GM12891 (cell line): ENCODE measurements around the gene SPAG7. TPM values are rescaled to one million over a fixed set of nuclear protein-coding genes. Genes with fewer than 3 reads are reported as not detected.
A peak's percentile ranks its signal among the peaks of the same experiment; 100 is the strongest.

Experiments
- DNase-seq: peaks from one replicate; pipeline ENCODE4 v3.0.0; 2011; ENCODE audit warnings: low spot score; ENCODE audit not compliant: insufficient read length
- FAIRE-seq: peaks from 2 replicates; lab custom pipeline; 2011; peaks lifted over from hg19 to GRCh38; lab: Jason Lieb, UNC
- PAX5 ChIP-seq: IDR thresholded peaks from 2 replicates; pipeline ENCODE4 v1.6.1; 2011; ENCODE audit warnings: low read length, moderate library complexity, mild to moderate bottlenecking; ENCODE audit not compliant: insufficient read depth, severe bottlenecking
- POLR2A ChIP-seq: IDR thresholded peaks from 2 replicates; pipeline ENCODE4 v1.6.1; 2011; ENCODE audit warnings: low read depth, low read length, control low read depth
- POLR2AphosphoS5 ChIP-seq: IDR thresholded peaks from 2 replicates; pipeline ENCODE4 v1.6.1; 2011; ENCODE audit warnings: low read depth, low read length, control low read depth
- POU2F2 ChIP-seq: IDR thresholded peaks from 2 replicates; pipeline ENCODE4 v1.6.1; 2011; ENCODE audit warnings: low read depth, mild to moderate bottlenecking, control low read depth, low read length, moderate library complexity
- SPI1 ChIP-seq: IDR thresholded peaks from 2 replicates; pipeline ENCODE4 v1.6.1; 2011; ENCODE audit warnings: low read depth, low read length, control low read depth
- TAF1 ChIP-seq: IDR thresholded peaks from 2 replicates; pipeline ENCODE4 v1.6.1; 2011; ENCODE audit warnings: low read depth, low read length, control low read depth
- polyA plus RNA-seq: library from polyadenylated mRNA; unstranded; fragments of >200 nt; gene quantifications from one replicate; pipeline ENCODE4 v1.2.1, GENCODE V29; 2012; ENCODE audit warnings: low read depth, missing spikeins, inconsistent platforms; ENCODE audit not compliant: missing spikeins

Gene SPAG7
- polyA plus RNA-seq = 95.2 TPM

GRCh38 chr17:4967539-4968485, at the start of gene SPAG7:
Gene SPAG7 (minus strand): TSS chr17:4967817. CDS start chr17:4967804, 13 bp downstream.
- DNase-seq = peak; percentile 96
- peak; percentile 91; the same call in 1 of the 2 replicates for TF ChIP-seq POLR2A
- no peak for TF ChIP-seq SPI1
- no peak for TF ChIP-seq POU2F2
- TF ChIP-seq PAX5 = no peak
- peak; percentile 95 for TF ChIP-seq TAF1
- peak; percentile 88 for TF ChIP-seq POLR2AphosphoS5
- FAIRE-seq = no peak

GRCh38 chr17:5014357-5014756, 46.7 kb upstream of the SPAG7 start:
- FAIRE-seq (no peak), DNase-seq (no peak)
- TF ChIP-seq SPI1 = no peak
- no peak for TF ChIP-seq POU2F2
- no peak for TF ChIP-seq POLR2A
- TF ChIP-seq PAX5 = no peak
- TF ChIP-seq TAF1 = no peak
- no peak for TF ChIP-seq POLR2AphosphoS5

- peak; percentile 85 for FAIRE-seq
- DNase-seq = peak; percentile 61
- TF ChIP-seq POLR2A (no peak), POU2F2 (peak; percentile 60; the same call in 1 of the 2 replicates)
Observed at GRCh38 chr17:5011928-5012327, 44.3 kb upstream of the SPAG7 start.

GRCh38 chr17:5003214-5003867, 35.7 kb upstream of the SPAG7 start:
- DNase-seq (no peak), FAIRE-seq (no peak)
- TF ChIP-seq POLR2AphosphoS5 (no peak), SPI1 (no peak), POU2F2 (no peak), TAF1 (no peak), PAX5 (no peak), POLR2A (no peak)

- TF ChIP-seq SPI1 (no peak), POLR2AphosphoS5 (no peak), POU2F2 (no peak), TAF1 (no peak), PAX5 (no peak), POLR2A (no peak)
- DNase-seq = no peak
- no peak for FAIRE-seq
Observed at GRCh38 chr17:5002121-5002788, 34.6 kb upstream of the SPAG7 start.

- FAIRE-seq (no peak), DNase-seq (no peak)
- TF ChIP-seq POU2F2 = no peak
- TF ChIP-seq TAF1 = no peak
Observed at GRCh38 chr17:5000237-5000639, 32.6 kb upstream of the SPAG7 start.

- DNase-seq = no peak
- FAIRE-seq = peak; percentile 62
- TF ChIP-seq PAX5 (no peak), POU2F2 (no peak), POLR2A (no peak), POLR2AphosphoS5 (no peak), TAF1 (no peak), SPI1 (no peak)
Observed at GRCh38 chr17:4999430-5000093, 31.9 kb upstream of the SPAG7 start.

- peak; percentile 78 for FAIRE-seq
- TF ChIP-seq PAX5 = no peak
- TF ChIP-seq POU2F2 = peak; percentile 66; the same call in 1 of the 2 replicates
Observed at GRCh38 chr17:4998732-4999429, 31.3 kb upstream of the SPAG7 start.

GRCh38 chr17:4998027-4998731, 30.6 kb upstream of the SPAG7 start:
- TF ChIP-seq POU2F2 (no peak), POLR2AphosphoS5 (no peak), POLR2A (no peak), SPI1 (no peak), TAF1 (no peak), PAX5 (no peak)
- DNase-seq = peak; percentile 62
- FAIRE-seq = peak; percentile 71

More at GRCh38 chr17:4998732-4999429, 31.3 kb upstream of the SPAG7 start:
- DNase-seq = peak; percentile 55
